ENCODE measurements around the gene DNAI1. TPM values are rescaled to one million over a fixed set of nuclear protein-coding genes. Genes with fewer than 3 reads are reported as not detected.

Gene DNAI1
- total and polyA plus RNA-seq, 4 donors: 4.6 to 26.2 (median 9.2) TPM

GRCh38 chr9:34536685-34537084 is 78.1 kb downstream of the DNAI1 start:
- ATAC-seq (ENCODE audit: insufficient read depth, low FRiP score) (no peak), DNase-seq (no peak)
- H3K27me3 ChIP-seq (ENCODE audit: control insufficient read depth in 3 of 3, insufficient read depth in 3 of 3, low read length in 2 of 3): peaks cover 0 to 9% (median 3%) of the 10 kb centered on the region in 3 donors
- H3K9me3 ChIP-seq (ENCODE audit: control insufficient read depth in 4 of 4, insufficient read depth in 3 of 4, low read length in 3 of 4): peaks cover 0 to 8% (median 0%) of the 10 kb centered on the region in 4 donors
- no peaks in the 10 kb centered on the region for H3K36me3 ChIP-seq (ENCODE audit: control insufficient read depth in 4 of 4, insufficient read depth in 4 of 4, low read length in 4 of 4)
- WGBS, 2 donors: 49 to 73% methylated on average over 7 of the region's 7 CpGs
- no peaks in the 10 kb centered on the region for H3K4me1 ChIP-seq (ENCODE audit: control insufficient read depth in 5 of 5, insufficient read depth in 5 of 5, low read length in 5 of 5)
- TF ChIP-seq CTCF (IDR thresholded peaks at IDR 0.05; ENCODE audit: control extremely low read depth, extremely low read depth): no peak
- no peak overlapping the region for H3K9ac ChIP-seq (ENCODE audit: insufficient read depth in 1 of 2, low read length in 2 of 2)
- H3K4me3 ChIP-seq: no peak overlapping the region
- H3K27ac ChIP-seq (ENCODE audit: low read depth in 1 of 2, low read length in 1 of 2): no peak overlapping the region

- no peak overlapping the region for H3K9ac ChIP-seq (ENCODE audit: insufficient read depth in 1 of 2, low read length in 2 of 2)
- H3K9me3 ChIP-seq (ENCODE audit: control insufficient read depth in 4 of 4, insufficient read depth in 3 of 4, low read length in 3 of 4): no peaks in the 10 kb centered on the region
- H3K4me1 ChIP-seq (ENCODE audit: control insufficient read depth in 5 of 5, insufficient read depth in 5 of 5, low read length in 5 of 5): no peaks in the 10 kb centered on the region
- no peak for ATAC-seq (ENCODE audit: insufficient read depth, low FRiP score)
- 57 to 62% methylated on average over 2 of the region's 2 CpGs for WGBS, 2 donors
- DNase-seq: no peak
- H3K4me3 ChIP-seq: no peak overlapping the region
- no peak for TF ChIP-seq CTCF (IDR thresholded peaks at IDR 0.05; ENCODE audit: control extremely low read depth, extremely low read depth)
- peaks cover 0 to 5% (median 3%) of the 10 kb centered on the region in 3 donors for H3K27me3 ChIP-seq (ENCODE audit: control insufficient read depth in 3 of 3, insufficient read depth in 3 of 3, low read length in 2 of 3)
- no peak overlapping the region for H3K27ac ChIP-seq (ENCODE audit: low read depth in 1 of 2, low read length in 1 of 2)
- no peaks in the 10 kb centered on the region for H3K36me3 ChIP-seq (ENCODE audit: control insufficient read depth in 4 of 4, insufficient read depth in 4 of 4, low read length in 4 of 4)
Observed at GRCh38 chr9:34540827-34541226, 82.2 kb downstream of the DNAI1 start.

GRCh38 chr9:34541540-34541939 is 82.9 kb downstream of the DNAI1 start:
- ATAC-seq (ENCODE audit: insufficient read depth, low FRiP score): no peak

More at GRCh38 chr9:34541540-34541939, 82.9 kb downstream of the DNAI1 start:
- Histone ChIP-seq H3K27ac (ENCODE audit: low read depth in 1 of 2, low read length in 1 of 2) (no peak overlapping the region), H3K36me3 (ENCODE audit: control insufficient read depth in 4 of 4, insufficient read depth in 4 of 4, low read length in 4 of 4) (no peaks in the 10 kb centered on the region), H3K9ac (ENCODE audit: insufficient read depth in 1 of 2, low read length in 2 of 2) (no peak overlapping the region), H3K4me1 (ENCODE audit: control insufficient read depth in 5 of 5, insufficient read depth in 5 of 5, low read length in 5 of 5) (no peaks in the 10 kb centered on the region), H3K9me3 (ENCODE audit: control insufficient read depth in 4 of 4, insufficient read depth in 3 of 4, low read length in 3 of 4) (no peaks in the 10 kb centered on the region), H3K27me3 (ENCODE audit: control insufficient read depth in 3 of 3, insufficient read depth in 3 of 3, low read length in 2 of 3) (peaks cover 0 to 5% (median 3%) of the 10 kb centered on the region in 3 donors), H3K4me3 (no peak overlapping the region)
- WGBS, 2 donors: 74 to 78% methylated on average over 7 of the region's 7 CpGs
- TF ChIP-seq CTCF (IDR thresholded peaks at IDR 0.05; ENCODE audit: control extremely low read depth, extremely low read depth): no peak
- no peak for DNase-seq
